ENCODE measurements around the gene SEMA5A.

DNA sequence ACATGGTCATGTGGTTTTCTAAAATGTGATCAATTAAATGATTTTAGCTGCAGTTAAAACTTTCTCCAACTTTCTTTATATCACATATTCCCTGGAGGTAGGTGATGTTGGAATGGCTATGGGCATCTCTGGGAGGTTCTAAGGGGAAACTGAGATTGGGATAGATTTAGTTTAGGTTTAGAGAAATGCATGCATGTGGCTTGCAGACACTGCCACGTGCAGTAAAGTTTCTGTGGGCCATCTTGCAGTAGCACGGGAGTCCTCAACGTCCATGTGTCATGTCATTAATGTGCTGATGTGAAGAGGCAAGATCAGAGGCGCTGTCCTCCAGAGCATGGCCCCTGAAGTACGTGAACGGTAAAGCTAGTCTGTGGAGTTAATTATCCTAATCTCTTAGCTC is 532.7 kb downstream of the SEMA5A start:
- TF ChIP-seq, protein P1, sequence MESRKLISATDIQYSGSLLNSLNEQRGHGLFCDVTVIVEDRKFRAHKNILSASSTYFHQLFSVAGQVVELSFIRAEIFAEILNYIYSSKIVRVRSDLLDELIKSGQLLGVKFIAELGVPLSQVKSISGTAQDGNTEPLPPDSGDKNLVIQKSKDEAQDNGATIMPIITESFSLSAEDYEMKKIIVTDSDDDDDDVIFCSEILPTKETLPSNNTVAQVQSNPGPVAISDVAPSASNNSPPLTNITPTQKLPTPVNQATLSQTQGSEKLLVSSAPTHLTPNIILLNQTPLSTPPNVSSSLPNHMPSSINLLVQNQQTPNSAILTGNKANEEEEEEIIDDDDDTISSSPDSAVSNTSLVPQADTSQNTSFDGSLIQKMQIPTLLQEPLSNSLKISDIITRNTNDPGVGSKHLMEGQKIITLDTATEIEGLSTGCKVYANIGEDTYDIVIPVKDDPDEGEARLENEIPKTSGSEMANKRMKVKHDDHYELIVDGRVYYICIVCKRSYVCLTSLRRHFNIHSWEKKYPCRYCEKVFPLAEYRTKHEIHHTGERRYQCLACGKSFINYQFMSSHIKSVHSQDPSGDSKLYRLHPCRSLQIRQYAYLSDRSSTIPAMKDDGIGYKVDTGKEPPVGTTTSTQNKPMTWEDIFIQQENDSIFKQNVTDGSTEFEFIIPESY (IDR thresholded peaks at IDR 0.05; ENCODE audit: borderline replicate concordance, low read depth), result no peak
- no peak for TF ChIP-seq SIN3A (IDR thresholded peaks at IDR 0.05; ENCODE audit: borderline replicate concordance, low read depth, low read length)
